ENCODE data around the gene LGALS7B.

DNA sequence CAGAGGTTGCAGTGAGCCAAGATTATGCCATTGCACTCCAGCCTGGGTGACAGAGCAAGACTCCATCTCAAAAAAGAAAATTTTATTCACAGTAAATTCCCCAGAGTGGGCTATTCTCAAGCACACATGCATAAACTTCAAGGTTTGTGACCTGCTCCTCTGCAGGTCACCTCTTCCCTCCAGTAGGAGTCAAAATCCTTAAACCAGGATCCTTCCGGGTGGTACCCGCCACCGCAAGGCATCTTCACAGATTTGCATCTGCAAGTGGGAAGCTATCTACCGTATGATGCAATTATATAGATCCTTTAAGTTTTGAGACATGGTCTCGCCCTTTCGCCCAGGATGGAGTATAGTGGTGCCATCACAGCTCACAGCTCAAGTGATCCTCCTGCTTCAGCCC is 45.6 kb downstream of the LGALS7B start:
- no peak for TF ChIP-seq POLR2A (IDR thresholded peaks at IDR 0.05)
- TF ChIP-seq CTCF (IDR thresholded peaks at IDR 0.05): no peak

Measured in esophagus squamous epithelium (tissue), 4 donors.